HG03565 (cell line): ENCODE data around the gene U2AF1.
"Not testable (repeated sequence)": the region's sequence is repeated elsewhere in the genome, so short reads cannot be mapped to it uniquely, and the experiment has no call there.

Source experiments
- ATAC-seq: cut with Tn5 transposase; IDR thresholded peaks from one replicate; pipeline ENCODE4 v1.9.1; 2021; ENCODE audit warnings: mild to moderate bottlenecking, moderate library complexity; ENCODE audit not compliant: unreplicated experiment

The U2AF1 gene

GRCh38 chr21:43106965-43107793 is at the start of gene U2AF1:
TSS of gene U2AF1 (minus strand) at chr21:43107570. CDS start at chr21:43107494, 76 bp downstream.
- ATAC-seq = peak; percentile 39

DNA sequence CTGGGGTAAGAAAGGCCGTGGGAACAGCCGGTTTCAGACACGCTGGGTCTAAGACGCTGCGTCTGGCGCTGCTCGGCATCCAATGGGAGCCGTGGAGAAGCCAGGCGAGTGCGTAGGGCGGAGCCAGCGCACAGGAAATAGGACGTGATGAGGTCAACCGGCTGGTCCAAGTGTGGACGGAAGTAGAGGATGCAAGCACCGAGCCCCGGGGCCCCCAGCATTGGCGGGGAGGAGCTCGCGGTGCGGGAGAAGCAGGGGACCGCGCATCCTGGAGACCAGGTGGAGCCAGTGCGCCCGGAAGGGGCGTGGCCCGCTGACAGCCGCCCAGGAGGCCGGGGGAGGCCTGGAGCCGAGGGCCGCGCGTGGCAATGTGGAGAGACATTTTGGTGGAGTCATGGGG is 46.2 kb upstream of the U2AF1 start:
- not testable (repeated sequence) for ATAC-seq

GRCh38 chr21:43149344-43149743 is 42.0 kb upstream of the U2AF1 start:
- not testable (repeated sequence) for ATAC-seq

DNA sequence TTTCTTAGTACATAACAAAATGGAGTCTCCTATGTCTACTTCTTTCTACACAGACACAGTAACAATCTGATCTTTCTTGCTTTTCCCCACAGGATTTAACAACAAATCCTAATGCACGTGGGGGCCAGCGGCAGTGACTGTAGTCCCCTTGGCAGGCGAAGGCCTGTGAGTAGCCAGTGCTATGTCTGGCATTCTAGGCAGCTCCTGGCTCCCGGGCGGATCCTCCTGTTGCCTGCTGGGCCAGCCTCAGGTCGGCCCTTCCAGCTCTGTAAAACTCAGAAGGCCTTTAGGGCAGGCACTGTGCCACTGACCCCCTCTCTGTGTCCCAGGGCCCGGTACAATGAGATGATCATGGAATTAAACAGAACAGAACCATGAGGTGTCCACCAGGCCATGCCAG is 40.6 kb upstream of the U2AF1 start:
- not testable (repeated sequence) for ATAC-seq

GRCh38 chr21:43146637-43147036 is 39.3 kb upstream of the U2AF1 start:
- ATAC-seq = not testable (repeated sequence)

DNA sequence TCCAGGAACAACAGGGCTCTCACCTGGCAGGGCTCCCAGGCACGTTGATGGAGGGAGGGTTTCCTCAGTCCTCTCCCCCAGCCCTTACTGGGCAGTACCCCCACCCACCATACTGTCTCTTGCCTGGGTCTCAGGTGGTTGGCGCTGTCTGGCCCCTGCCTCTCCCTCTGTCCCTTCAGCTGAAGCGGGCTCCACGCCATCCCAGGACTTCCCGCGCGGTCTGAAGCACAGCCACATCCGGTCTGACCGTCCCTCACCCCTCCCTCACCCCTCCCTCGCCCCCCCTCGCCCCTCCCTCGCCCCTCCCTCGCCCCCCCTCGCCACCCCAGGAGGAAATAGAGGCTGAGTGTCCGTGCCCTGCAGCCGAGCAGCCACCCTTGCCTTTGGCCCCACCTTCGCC is 34.0 kb upstream of the U2AF1 start:
- not testable (repeated sequence) for ATAC-seq

DNA sequence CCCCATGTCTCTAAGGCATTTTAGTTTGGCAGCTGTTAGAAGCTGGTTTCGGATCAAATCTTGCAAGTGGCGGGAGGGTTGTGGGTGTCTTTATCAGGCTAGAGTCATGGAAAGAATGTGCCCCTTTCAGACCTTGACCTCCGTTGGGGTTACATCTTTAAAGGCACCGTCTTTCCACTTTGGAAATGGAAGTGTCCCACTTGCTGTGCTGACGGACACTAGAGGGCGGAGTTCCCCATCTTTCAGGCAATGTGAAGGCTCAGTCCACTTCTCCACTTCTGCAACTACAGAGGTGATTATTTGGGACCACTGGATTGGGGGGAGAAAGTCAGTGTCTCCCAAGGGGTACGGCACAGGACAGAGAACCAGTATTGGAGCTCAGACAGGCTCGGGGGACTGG is 31.6 kb upstream of the U2AF1 start:
- ATAC-seq = not testable (repeated sequence)

DNA sequence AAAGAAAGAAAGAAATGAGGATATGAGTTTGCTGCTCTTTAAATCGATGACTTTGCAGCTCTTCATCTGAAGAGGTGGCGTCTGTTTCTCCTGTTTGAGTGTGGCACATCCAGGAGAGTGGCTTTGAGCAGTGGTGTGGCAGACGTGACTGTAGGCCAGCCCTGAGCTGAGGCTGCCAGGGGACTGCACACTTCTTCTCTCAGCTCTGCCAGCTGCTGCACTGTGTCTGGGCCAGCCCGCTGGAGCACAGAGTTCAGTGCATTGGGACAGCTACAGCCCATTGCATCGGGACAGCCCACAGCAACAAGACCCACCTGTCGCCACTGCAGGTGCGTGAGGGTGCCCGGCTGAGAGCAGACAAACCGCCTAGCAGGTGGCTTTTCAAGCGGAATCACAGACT is 27.1 kb upstream of the U2AF1 start:
- not testable (repeated sequence) for ATAC-seq

GRCh38 chr21:43130094-43130493 is 22.7 kb upstream of the U2AF1 start:
- not testable (repeated sequence) for ATAC-seq

DNA sequence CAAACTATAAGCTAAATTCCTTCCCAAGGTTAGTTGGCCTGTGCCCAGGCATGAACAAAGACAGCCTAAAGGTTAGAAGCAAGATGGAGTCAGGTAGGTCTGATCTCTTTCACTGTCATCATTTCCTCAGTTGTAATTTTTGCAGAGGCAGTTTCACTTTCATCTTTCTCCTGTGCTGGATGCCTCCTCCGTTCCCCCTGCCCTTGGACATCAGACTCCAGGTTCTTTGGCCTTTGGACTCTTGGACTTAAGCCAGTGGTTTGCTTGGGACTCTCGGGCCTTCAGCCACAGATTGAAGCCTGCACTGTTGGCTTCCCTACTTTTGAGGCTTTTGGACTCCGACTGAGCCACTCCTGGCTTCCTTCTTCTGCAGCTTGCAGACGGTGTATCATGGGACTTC is 8.6 kb upstream of the U2AF1 start:
- not testable (repeated sequence) for ATAC-seq

DNA sequence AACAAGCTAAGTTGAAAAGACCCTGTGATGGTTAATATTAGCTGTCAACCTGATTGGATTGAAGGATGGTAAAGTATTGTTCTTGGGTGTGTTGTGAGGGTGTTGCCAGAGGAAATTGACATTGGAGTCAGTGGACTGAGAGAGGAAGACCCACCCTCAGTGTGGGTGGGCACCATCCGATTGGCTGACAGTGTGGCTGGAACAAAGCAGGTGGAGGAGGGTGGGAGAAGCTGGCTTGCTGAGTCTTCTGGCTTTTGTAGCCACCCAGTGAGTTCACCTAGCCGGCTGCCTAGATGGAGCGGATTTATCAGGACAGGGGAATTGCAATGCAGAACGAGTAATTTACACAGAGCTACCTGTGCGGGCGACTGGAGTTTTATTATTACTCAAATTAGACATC is 7.1 kb upstream of the U2AF1 start:
- ATAC-seq = not testable (repeated sequence)

DNA sequence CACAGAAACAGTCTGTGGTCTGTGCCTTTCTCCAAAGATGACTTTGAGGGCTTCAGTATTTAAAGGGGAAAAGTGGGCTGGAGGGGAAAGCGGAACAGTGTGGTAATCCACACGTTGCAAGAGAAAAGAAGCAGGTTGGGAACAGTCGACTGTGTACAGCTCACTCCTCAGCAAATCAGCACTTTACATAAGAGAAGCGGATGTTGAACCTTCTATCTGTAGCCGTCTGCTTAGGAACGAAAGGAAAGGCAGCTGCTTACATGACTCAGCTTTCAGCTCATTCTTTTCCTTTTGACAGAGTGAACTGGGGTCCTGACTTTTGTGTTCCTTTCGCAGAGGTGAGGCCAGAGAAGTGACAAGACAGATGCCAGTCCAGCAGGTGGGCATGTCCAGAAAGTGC is 1.6 kb upstream of the U2AF1 start:
- not testable (repeated sequence) for ATAC-seq

DNA sequence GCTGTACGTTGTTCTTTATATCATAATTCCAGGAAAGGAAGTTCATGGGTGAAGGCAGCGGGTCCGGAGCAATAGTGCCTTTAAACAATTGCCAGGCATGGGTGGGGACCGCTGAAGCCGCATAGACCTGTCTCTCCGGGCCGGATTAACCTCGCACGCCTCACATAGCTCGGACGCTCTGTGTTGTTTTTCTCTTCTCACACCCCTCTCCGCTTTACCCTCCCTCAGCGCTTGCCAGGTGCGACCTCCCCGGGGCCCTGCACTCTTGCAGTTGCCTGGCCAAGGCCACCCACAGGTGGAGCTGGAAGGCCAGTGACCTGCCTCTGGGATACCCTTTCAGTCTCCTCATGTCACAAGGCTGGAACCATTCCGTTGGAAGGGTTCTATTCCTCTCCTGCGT is 807 bp upstream of the U2AF1 start:
- not testable (repeated sequence) for ATAC-seq

DNA sequence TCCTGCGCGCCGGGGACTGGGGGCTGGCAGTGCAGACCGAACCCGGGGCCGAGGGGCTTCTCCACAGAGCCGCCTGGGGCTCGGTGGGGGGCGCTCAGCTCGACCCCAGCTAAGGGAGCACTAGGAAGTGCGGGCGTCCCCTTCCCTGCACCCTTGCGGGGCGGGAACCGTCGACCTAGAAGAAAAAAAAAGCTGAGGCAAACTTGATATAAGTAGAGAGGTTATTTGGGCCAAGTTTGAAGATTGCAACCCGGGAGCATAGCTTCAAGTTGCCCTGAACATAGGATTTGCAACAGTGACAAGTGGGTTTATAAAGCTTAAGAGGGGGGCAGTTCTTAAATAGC is 396 bp upstream of the U2AF1 start:
- not testable (repeated sequence) for ATAC-seq

DNA sequence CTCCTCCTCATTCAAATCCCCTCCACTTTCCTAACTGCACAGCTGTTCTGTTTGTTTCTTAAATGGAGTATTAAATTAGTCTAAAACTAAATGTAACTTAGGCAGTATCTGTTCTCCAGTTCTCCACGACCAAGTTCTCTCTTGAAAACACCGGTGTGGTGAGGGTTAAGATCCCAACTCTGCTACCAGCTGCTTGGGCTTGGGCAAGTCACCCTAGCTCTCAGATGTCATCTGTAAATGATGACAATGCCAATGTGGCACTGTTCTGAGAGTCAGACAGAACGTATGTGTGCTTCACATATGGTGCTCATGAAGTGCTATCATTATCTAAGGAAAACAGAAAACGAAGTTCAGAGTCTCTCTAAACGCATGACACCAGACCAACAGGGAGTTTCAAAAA is 2.7 kb downstream of the U2AF1 start:
- not testable (repeated sequence) for ATAC-seq

DNA sequence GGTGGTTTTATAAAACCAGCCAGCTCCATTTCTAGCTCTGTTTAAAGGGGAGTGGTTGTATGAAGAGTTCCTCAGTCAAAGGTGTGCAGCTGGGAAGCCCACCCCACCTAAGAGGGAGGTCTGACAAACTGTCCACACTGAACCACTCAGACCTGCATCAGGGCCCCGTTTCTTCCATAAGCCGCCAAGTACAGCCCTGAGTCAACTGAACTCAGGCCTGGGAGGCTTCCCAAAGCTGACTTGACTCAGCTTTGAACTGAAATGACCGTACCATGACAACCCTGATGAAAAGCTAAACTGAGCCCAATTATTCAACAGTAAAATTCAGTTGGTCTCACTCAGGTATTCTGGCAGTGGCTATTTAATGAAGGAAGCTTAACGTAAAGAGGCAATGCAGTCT is 5.1 kb downstream of the U2AF1 start:
- ATAC-seq = not testable (repeated sequence)

DNA sequence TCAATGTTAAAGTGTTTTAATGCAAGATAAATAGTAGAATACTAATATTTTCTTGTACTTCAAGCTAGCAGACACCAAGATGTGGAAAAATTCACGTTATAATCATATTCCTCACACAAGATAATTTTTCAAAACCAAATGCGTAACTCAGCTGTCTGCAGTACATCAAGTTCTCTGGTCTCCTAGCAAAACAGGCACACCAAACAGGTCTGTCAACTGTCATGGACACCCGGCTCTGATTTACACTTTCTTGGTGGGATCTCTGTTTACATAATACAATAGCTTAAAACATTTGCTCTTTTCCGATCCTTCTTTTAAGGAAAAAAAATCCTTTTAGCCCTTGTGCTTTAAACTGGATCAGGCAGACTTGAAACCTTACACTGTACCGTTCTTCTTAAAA is 5.7 kb downstream of the U2AF1 start:
- ATAC-seq = not testable (repeated sequence)

- ATAC-seq = not testable (repeated sequence)
These were observed 6.4 kb downstream of the U2AF1 start for GRCh38 chr21:43101000-43101399.

DNA sequence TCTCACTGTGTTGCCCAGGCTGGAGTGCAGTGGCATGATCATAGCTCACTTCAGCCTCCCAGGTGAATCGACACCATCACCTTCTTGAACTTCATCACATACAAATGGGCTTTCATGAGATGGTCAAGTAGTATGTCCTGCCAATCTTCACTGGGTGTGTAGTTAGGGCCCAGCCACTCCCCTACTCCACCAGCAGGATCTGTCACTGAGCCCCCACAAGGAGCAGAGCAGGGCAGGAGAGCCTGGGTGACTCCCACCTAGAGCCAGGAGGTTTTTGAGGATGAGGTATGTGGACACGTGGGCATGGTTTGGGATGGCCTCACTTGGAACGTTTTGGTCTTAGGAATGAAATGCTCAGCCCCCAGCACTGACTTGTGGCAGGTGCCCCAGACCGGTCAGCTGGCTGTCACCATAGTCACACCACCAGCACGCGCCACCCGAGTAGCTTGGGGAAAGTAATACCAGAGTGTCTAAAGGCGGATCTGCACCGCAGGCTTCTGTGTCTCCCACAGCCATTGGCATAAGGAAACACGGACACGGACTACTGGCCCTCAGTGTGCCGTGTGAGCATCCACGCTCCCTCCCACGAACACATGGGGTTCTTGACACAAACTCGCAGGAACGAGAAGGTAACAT is 15.3 kb downstream of the U2AF1 start:
- not testable (repeated sequence) for ATAC-seq

DNA sequence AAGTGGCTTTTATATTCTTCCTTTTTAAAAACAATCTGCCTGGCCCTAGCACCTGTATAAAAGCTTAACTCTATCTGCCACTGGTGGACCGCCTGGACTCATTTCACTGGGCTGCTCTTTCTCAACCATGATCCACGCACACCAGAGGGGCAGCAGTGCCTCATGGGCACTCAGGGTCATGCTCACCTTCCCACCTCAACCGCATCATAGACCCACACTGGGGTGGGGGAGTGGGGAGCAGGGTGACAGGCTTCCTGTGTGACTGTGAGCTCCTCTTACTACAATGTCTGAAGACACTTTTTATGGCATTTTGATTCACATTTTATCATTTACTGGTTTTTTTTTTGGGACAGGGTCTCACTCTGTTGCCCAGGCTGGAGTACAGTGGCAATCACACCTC is 16.4 kb downstream of the U2AF1 start:
- ATAC-seq = not testable (repeated sequence)

DNA sequence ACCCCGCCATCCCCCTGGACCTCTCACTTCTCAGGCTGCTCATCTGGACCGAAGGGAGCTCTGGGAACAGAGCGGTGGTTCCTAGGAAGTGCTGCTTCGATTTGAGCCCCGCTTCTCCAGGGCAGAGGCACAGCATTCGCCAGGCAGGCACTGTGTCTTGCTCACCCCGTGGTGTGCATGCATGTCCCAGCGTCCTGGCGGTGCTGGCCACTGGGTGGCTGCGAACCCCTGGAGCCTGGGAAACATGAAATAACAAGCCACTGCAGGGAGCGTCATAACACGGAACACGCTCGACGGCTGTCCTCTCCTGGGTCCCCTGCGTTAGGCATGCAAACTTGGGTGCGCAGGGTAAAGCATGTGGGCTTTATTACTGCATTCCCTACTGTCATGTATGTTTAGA is 17.9 kb downstream of the U2AF1 start:
- not testable (repeated sequence) for ATAC-seq

DNA sequence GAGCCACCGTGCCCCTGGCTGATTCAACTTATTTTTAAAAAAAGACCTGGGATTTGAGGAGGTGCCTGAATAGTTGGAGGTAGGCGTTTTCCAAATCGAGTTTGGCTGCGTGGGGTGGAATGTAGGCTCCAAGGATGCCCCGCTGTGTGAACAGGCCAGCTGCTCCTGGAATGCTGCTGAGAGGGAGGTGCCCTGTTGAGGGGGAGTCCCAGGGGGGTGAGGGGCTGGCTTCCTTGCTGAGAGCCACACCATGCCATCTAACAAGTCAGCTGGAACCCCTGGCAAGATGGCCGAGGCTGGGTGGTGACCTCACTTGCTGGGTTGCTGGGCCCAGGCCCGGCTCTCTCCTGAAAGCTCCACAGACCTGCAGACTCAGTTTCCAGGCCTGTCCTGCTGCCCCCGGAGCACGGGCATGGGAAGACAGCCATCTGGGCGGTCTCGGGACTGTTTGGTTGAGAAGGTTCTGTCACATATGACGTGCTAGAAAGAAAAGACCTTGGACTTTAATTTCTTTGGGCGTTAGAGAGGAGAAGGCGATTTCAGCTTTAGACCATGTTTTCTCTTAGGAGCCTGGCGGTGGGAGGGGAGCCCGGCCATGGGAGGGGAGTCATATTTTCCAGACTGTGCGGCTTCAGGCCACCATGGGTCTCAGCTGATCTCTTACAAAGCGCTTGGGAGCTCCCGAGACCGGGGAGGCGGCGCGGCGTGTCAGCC is 24.6 kb downstream of the U2AF1 start:
- ATAC-seq = not testable (repeated sequence)
